ENCODE measurements around the gene PKHD1. TPM values are rescaled to one million over a fixed set of nuclear protein-coding genes. Genes with fewer than 3 reads are reported as not detected.
A peak's percentile ranks its signal among the peaks of the same experiment; 100 is the strongest.

PKHD1 gene
- polyA plus RNA-seq, 2 donors = under 0.01 to 0.01 TPM

- Histone ChIP-seq H3K9me3 (ENCODE audit: control insufficient read depth in 2 of 2, insufficient read depth in 1 of 2, low read depth in 1 of 2, low read length in 1 of 2) (no peaks in the 10 kb centered on the region), H3K4me1 (ENCODE audit: control insufficient read depth in 2 of 2, insufficient read depth in 2 of 2, low read length in 1 of 2) (no peaks in the 10 kb centered on the region), H3K4me3 (ENCODE audit: low read depth in 1 of 2, low read length in 2 of 2) (no peak overlapping the region), H3K27ac (ENCODE audit: low read depth in 2 of 2, low read length in 1 of 2) (no peak overlapping the region), H3K36me3 (ENCODE audit: control insufficient read depth in 2 of 2, insufficient read depth in 2 of 2, low read length in 1 of 2) (no peaks in the 10 kb centered on the region), H3K27me3 (ENCODE audit: control insufficient read depth in 1 of 2, insufficient read depth in 2 of 2, low read length in 2 of 2) (no peaks in the 10 kb centered on the region)
- 90 to 91% methylated on average over 12 of the region's 12 CpGs for WGBS, 2 donors
These were observed 62.9 kb downstream of the PKHD1 start for GRCh38 chr6:52024451-52025068.

- no peaks in the 10 kb centered on the region for H3K27me3 ChIP-seq (ENCODE audit: control insufficient read depth in 1 of 2, insufficient read depth in 2 of 2, low read length in 2 of 2)
- no peak overlapping the region for H3K27ac ChIP-seq (ENCODE audit: low read depth in 2 of 2, low read length in 1 of 2)
- no peaks in the 10 kb centered on the region for H3K36me3 ChIP-seq (ENCODE audit: control insufficient read depth in 2 of 2, insufficient read depth in 2 of 2, low read length in 1 of 2)
- H3K9me3 ChIP-seq (ENCODE audit: control insufficient read depth in 2 of 2, insufficient read depth in 1 of 2, low read depth in 1 of 2, low read length in 1 of 2) = no peaks in the 10 kb centered on the region
- H3K4me3 ChIP-seq (ENCODE audit: low read depth in 1 of 2, low read length in 2 of 2) = no peak overlapping the region
- 73 to 74% methylated on average over 3 of the region's 3 CpGs for WGBS, 2 donors
- H3K4me1 ChIP-seq (ENCODE audit: control insufficient read depth in 2 of 2, insufficient read depth in 2 of 2, low read length in 1 of 2) = no peaks in the 10 kb centered on the region
These were observed 64.7 kb downstream of the PKHD1 start for GRCh38 chr6:52022675-52023074.

GRCh38 chr6:52020945-52021570 lies 66.4 kb downstream of the PKHD1 start:
- H3K4me3 ChIP-seq (ENCODE audit: low read depth in 1 of 2, low read length in 2 of 2) = no peak overlapping the region
- WGBS, 2 donors = 86 to 94% methylated on average over 2 of the region's 2 CpGs
- no peaks in the 10 kb centered on the region for H3K9me3 ChIP-seq (ENCODE audit: control insufficient read depth in 2 of 2, insufficient read depth in 1 of 2, low read depth in 1 of 2, low read length in 1 of 2)
- H3K4me1 ChIP-seq (ENCODE audit: control insufficient read depth in 2 of 2, insufficient read depth in 2 of 2, low read length in 1 of 2) = peaks cover 0 to 2% of the 10 kb centered on the region in 2 donors
- H3K27me3 ChIP-seq (ENCODE audit: control insufficient read depth in 1 of 2, insufficient read depth in 2 of 2, low read length in 2 of 2) = no peaks in the 10 kb centered on the region
- H3K27ac ChIP-seq (ENCODE audit: low read depth in 2 of 2, low read length in 1 of 2) = no peak overlapping the region
- H3K36me3 ChIP-seq (ENCODE audit: control insufficient read depth in 2 of 2, insufficient read depth in 2 of 2, low read length in 1 of 2) = no peaks in the 10 kb centered on the region

GRCh38 chr6:52019881-52020280 lies 67.5 kb downstream of the PKHD1 start:
- Histone ChIP-seq H3K4me1 (ENCODE audit: control insufficient read depth in 2 of 2, insufficient read depth in 2 of 2, low read length in 1 of 2) (peaks cover 0 to 2% of the 10 kb centered on the region in 2 donors), H3K27me3 (ENCODE audit: control insufficient read depth in 1 of 2, insufficient read depth in 2 of 2, low read length in 2 of 2) (no peaks in the 10 kb centered on the region), H3K36me3 (ENCODE audit: control insufficient read depth in 2 of 2, insufficient read depth in 2 of 2, low read length in 1 of 2) (no peaks in the 10 kb centered on the region), H3K4me3 (ENCODE audit: low read depth in 1 of 2, low read length in 2 of 2) (no peak overlapping the region), H3K27ac (ENCODE audit: low read depth in 2 of 2, low read length in 1 of 2) (no peak overlapping the region), H3K9me3 (ENCODE audit: control insufficient read depth in 2 of 2, insufficient read depth in 1 of 2, low read depth in 1 of 2, low read length in 1 of 2) (no peaks in the 10 kb centered on the region)
- 60 to 63% methylated on average over 5 of the region's 5 CpGs for WGBS, 2 donors

GRCh38 chr6:52019092-52019491 lies 68.3 kb downstream of the PKHD1 start:
- Histone ChIP-seq H3K27ac (ENCODE audit: low read depth in 2 of 2, low read length in 1 of 2) (no peak overlapping the region), H3K4me3 (ENCODE audit: low read depth in 1 of 2, low read length in 2 of 2) (no peak overlapping the region), H3K36me3 (ENCODE audit: control insufficient read depth in 2 of 2, insufficient read depth in 2 of 2, low read length in 1 of 2) (no peaks in the 10 kb centered on the region), H3K9me3 (ENCODE audit: control insufficient read depth in 2 of 2, insufficient read depth in 1 of 2, low read depth in 1 of 2, low read length in 1 of 2) (no peaks in the 10 kb centered on the region), H3K4me1 (ENCODE audit: control insufficient read depth in 2 of 2, insufficient read depth in 2 of 2, low read length in 1 of 2) (peaks cover 0 to 2% of the 10 kb centered on the region in 2 donors), H3K27me3 (ENCODE audit: control insufficient read depth in 1 of 2, insufficient read depth in 2 of 2, low read length in 2 of 2) (no peaks in the 10 kb centered on the region)
- WGBS, 2 donors = 55 to 59% methylated on average over 3 of the region's 3 CpGs

- no peaks in the 10 kb centered on the region for H3K9me3 ChIP-seq (ENCODE audit: control insufficient read depth in 2 of 2, insufficient read depth in 1 of 2, low read depth in 1 of 2, low read length in 1 of 2)
- 69 to 74% methylated on average over 14 of the region's 14 CpGs for WGBS, 2 donors
These were observed 70.3 kb downstream of the PKHD1 start for GRCh38 chr6:52016915-52017748.

GRCh38 chr6:52015953-52016352 lies 71.5 kb downstream of the PKHD1 start:
- peaks cover 0 to 2% of the 10 kb centered on the region in 2 donors for H3K4me1 ChIP-seq (ENCODE audit: control insufficient read depth in 2 of 2, insufficient read depth in 2 of 2, low read length in 1 of 2)
- no peaks in the 10 kb centered on the region for H3K9me3 ChIP-seq (ENCODE audit: control insufficient read depth in 2 of 2, insufficient read depth in 1 of 2, low read depth in 1 of 2, low read length in 1 of 2)
- H3K36me3 ChIP-seq (ENCODE audit: control insufficient read depth in 2 of 2, insufficient read depth in 2 of 2, low read length in 1 of 2) = no peaks in the 10 kb centered on the region
- H3K27me3 ChIP-seq (ENCODE audit: control insufficient read depth in 1 of 2, insufficient read depth in 2 of 2, low read length in 2 of 2) = no peaks in the 10 kb centered on the region
- H3K27ac ChIP-seq (ENCODE audit: low read depth in 2 of 2, low read length in 1 of 2) = no peak overlapping the region
- no peak overlapping the region for H3K4me3 ChIP-seq (ENCODE audit: low read depth in 1 of 2, low read length in 2 of 2)
- 60 to 71% methylated on average over 1 of the region's 1 CpG for WGBS, 2 donors

More at GRCh38 chr6:52016915-52017748, 70.3 kb downstream of the PKHD1 start:
- peaks cover 0 to 2% of the 10 kb centered on the region in 2 donors for H3K4me1 ChIP-seq (ENCODE audit: control insufficient read depth in 2 of 2, insufficient read depth in 2 of 2, low read length in 1 of 2)
- no peaks in the 10 kb centered on the region for H3K27me3 ChIP-seq (ENCODE audit: control insufficient read depth in 1 of 2, insufficient read depth in 2 of 2, low read length in 2 of 2)
- peak overlapping the region in 1 of 2 donors; percentile 20 for H3K27ac ChIP-seq (ENCODE audit: low read depth in 2 of 2, low read length in 1 of 2)
- no peaks in the 10 kb centered on the region for H3K36me3 ChIP-seq (ENCODE audit: control insufficient read depth in 2 of 2, insufficient read depth in 2 of 2, low read length in 1 of 2)
- H3K4me3 ChIP-seq (ENCODE audit: low read depth in 1 of 2, low read length in 2 of 2) = no peak overlapping the region

- WGBS, 2 donors = 76 to 82% methylated on average over 1 of the region's 1 CpG
- no peaks in the 10 kb centered on the region for H3K27me3 ChIP-seq (ENCODE audit: control insufficient read depth in 1 of 2, insufficient read depth in 2 of 2, low read length in 2 of 2)
- H3K4me1 ChIP-seq (ENCODE audit: control insufficient read depth in 2 of 2, insufficient read depth in 2 of 2, low read length in 1 of 2) = peaks cover 0 to 2% of the 10 kb centered on the region in 2 donors
- H3K27ac ChIP-seq (ENCODE audit: low read depth in 2 of 2, low read length in 1 of 2) = peak overlapping the region in 1 of 2 donors; percentile 31
- no peaks in the 10 kb centered on the region for H3K36me3 ChIP-seq (ENCODE audit: control insufficient read depth in 2 of 2, insufficient read depth in 2 of 2, low read length in 1 of 2)
- H3K9me3 ChIP-seq (ENCODE audit: control insufficient read depth in 2 of 2, insufficient read depth in 1 of 2, low read depth in 1 of 2, low read length in 1 of 2) = no peaks in the 10 kb centered on the region
- no peak overlapping the region for H3K4me3 ChIP-seq (ENCODE audit: low read depth in 1 of 2, low read length in 2 of 2)
These were observed 73.0 kb downstream of the PKHD1 start for GRCh38 chr6:52014391-52014790.

- H3K36me3 ChIP-seq (ENCODE audit: control insufficient read depth in 2 of 2, insufficient read depth in 2 of 2, low read length in 1 of 2) = no peaks in the 10 kb centered on the region
- no peaks in the 10 kb centered on the region for H3K27me3 ChIP-seq (ENCODE audit: control insufficient read depth in 1 of 2, insufficient read depth in 2 of 2, low read length in 2 of 2)
- H3K4me1 ChIP-seq (ENCODE audit: control insufficient read depth in 2 of 2, insufficient read depth in 2 of 2, low read length in 1 of 2) = peaks cover 0 to 2% of the 10 kb centered on the region in 2 donors
- 37 to 59% methylated on average over 1 of the region's 1 CpG for WGBS, 2 donors
- no peak overlapping the region for H3K27ac ChIP-seq (ENCODE audit: low read depth in 2 of 2, low read length in 1 of 2)
- H3K4me3 ChIP-seq (ENCODE audit: low read depth in 1 of 2, low read length in 2 of 2) = no peak overlapping the region
- H3K9me3 ChIP-seq (ENCODE audit: control insufficient read depth in 2 of 2, insufficient read depth in 1 of 2, low read depth in 1 of 2, low read length in 1 of 2) = no peaks in the 10 kb centered on the region
These were observed 74.4 kb downstream of the PKHD1 start for GRCh38 chr6:52013035-52013434.
